NB4 (cell line): ENCODE measurements around the gene UBE2L3.

ENCODE experiments used
- CTCF ChIP-seq: IDR thresholded peaks from one replicate; pipeline ENCODE4 v1.5.1; 2012; ENCODE audit warnings: low read depth, low read length
- MAX ChIP-seq: IDR thresholded peaks from 2 replicates; pipeline ENCODE4 v1.6.1; 2011; ENCODE audit warnings: low read depth, low read length
- MYC ChIP-seq: IDR thresholded peaks from 2 replicates; pipeline ENCODE4 v1.6.1; 2011; ENCODE audit warnings: low read depth, low read length

- no peak for TF ChIP-seq CTCF
- TF ChIP-seq MAX, result no peak
- no peak for TF ChIP-seq MYC
Measured at GRCh38 chr22:21652010-21652546, 84.6 kb downstream of the UBE2L3 start.
